Muscle of leg (tissue), 11 donors: ENCODE data around the gene C20orf144. TPM values are rescaled to one million over a fixed set of nuclear protein-coding genes. Genes with fewer than 3 reads are reported as not detected.
"Not testable (repeated sequence)": the region's sequence is repeated elsewhere in the genome, so short reads cannot be mapped to it uniquely, and the experiment has no call there.

ENCODE experiments used
- DNase-seq: peaks from one replicate; pipeline ENCODE4 v3.0.0; 2013
- H3K27ac ChIP-seq: one replicate; pipeline ENCODE4 v1.5.1; 2013; ENCODE audit warnings: mild to moderate bottlenecking, low read length, control low read depth
- H3K27me3 ChIP-seq: one replicate; pipeline ENCODE4 v1.6.1; 2013; ENCODE audit warnings: low read length; ENCODE audit not compliant: control insufficient read depth, insufficient read depth
- H3K36me3 ChIP-seq: one replicate; pipeline ENCODE4 v1.6.1; 2013; ENCODE audit warnings: low read length; ENCODE audit not compliant: control insufficient read depth, insufficient read depth
- H3K4me1 ChIP-seq: one replicate; pipeline ENCODE4 v1.6.1; 2013; ENCODE audit warnings: low read length; ENCODE audit not compliant: control insufficient read depth, insufficient read depth
- H3K4me3 ChIP-seq: one replicate; pipeline ENCODE4 v1.5.1; 2013; ENCODE audit warnings: low read length, control low read depth
- H3K9me3 ChIP-seq: replicated peaks from 2 replicates; pipeline ENCODE4 v1.6.1; 2013; ENCODE audit warnings: low read depth, low read length; ENCODE audit not compliant: control insufficient read depth
- WGBS: methylation state at CpG from one replicate; pipeline ENCODE4 v1.1.5; 2013; ENCODE audit warnings: missing lambda C conversion rate; ENCODE audit not compliant: insufficient coverage; 5-methylcytosine and 5-hydroxymethylcytosine counted together
- polyA plus RNA-seq, 8 donors: library from polyadenylated mRNA; unstranded; fragments of 120-200 nt; gene quantifications; one replicate each; pipeline versions ENCODE4 v1.2.1 to v1.2.3, GENCODE V29; 2013; ENCODE audit warnings: inconsistent platforms in 1 of 8, low replicate concordance in 1 of 8; ENCODE audit not compliant: insufficient read length in 8 of 8, insufficient read depth in 1 of 8
- total RNA-seq: library from RNA; stranded (reverse); fragments of 120-200 nt; gene quantifications from one replicate; pipeline ENCODE4 v1.2.4, GENCODE V29; 2013

The C20orf144 gene
- total and polyA plus RNA-seq, 9 donors = 0.04 to 0.32 (median 0.17) TPM

DNA sequence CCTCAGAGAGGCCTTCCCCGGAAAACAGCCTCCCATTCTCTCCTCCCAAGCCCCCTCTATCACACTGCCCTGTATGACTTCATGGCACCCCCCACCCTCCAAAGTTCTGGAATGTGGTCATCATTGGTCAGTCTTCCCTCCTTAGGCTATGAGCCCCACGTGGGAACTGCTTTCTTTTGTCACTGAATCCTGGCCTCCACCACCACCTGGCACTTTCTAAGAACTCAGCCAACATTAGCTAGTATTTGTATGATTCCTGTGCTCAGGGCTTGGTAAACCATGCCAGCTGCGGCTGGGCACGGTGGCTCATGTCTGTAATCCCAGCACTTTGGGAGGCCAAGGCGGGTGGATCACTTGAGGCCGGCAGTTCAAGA lies 32.5 kb downstream of the C20orf144 start:
- Histone ChIP-seq H3K36me3 (no peaks in the 10 kb centered on the region), H3K27me3 (no peaks in the 10 kb centered on the region), H3K27ac (peak overlapping the region; percentile 81), H3K4me1 (peaks cover 28% of the 10 kb centered on the region), H3K4me3 (no peak overlapping the region), H3K9me3 (no peaks in the 10 kb centered on the region)
- peak; percentile 56 for DNase-seq
- WGBS = 61% methylated on average over 6 of the region's 6 CpGs

DNA sequence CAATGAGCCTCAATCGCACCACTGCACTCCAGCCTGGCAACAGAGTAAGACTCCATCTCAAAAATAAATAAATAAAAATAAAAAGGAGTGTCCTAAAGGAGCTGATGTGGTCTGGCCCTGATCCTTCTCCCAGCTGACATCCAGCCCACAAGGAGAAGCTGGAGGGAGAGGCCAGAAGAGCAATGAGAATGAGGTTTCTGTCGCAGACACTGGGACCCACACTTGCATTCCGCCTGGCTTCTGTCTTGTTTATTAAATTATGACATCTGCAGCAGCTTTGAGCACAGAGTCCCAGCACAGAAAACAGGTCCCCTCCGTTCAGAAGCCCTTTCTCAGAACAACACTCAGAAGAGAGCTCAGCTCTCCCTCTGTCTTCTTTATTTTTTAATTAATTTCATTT lies 34.3 kb downstream of the C20orf144 start:
- no peaks in the 10 kb centered on the region for H3K9me3 ChIP-seq
- WGBS = no CpG with 5 or more reads among the region's 4 CpGs
- no peak for DNase-seq
- H3K4me3 ChIP-seq = no peak overlapping the region
- no peaks in the 10 kb centered on the region for H3K27me3 ChIP-seq
- H3K4me1 ChIP-seq = peaks cover 28% of the 10 kb centered on the region
- H3K27ac ChIP-seq = no peak overlapping the region
- H3K36me3 ChIP-seq = no peaks in the 10 kb centered on the region

DNA sequence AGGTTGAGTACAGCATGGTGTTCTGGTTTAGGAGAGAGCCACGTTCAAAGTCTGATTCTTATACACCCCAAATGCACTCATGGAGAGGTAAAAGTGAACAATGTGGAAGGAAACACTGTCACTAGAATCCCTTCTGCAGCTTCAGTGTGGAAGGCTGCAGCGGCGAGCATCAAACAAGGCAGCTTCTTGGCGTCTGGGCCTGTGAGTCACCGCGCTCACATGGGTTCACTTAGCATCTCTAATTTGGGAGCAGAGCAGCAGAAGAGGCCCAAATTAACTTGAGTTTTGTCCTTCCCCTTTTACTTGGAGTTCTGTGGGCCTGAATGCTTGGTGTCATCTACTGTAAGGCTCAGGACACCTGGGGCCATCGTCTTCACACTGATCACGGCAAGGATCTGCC lies 35.0 kb downstream of the C20orf144 start:
- 28% methylated on average over 5 of the region's 8 CpGs for WGBS
- Histone ChIP-seq H3K4me3 (no peak overlapping the region), H3K9me3 (no peaks in the 10 kb centered on the region), H3K36me3 (no peaks in the 10 kb centered on the region), H3K27ac (peak overlapping the region; percentile 20), H3K4me1 (peaks cover 28% of the 10 kb centered on the region), H3K27me3 (no peaks in the 10 kb centered on the region)
- DNase-seq = peak; percentile 90

DNA sequence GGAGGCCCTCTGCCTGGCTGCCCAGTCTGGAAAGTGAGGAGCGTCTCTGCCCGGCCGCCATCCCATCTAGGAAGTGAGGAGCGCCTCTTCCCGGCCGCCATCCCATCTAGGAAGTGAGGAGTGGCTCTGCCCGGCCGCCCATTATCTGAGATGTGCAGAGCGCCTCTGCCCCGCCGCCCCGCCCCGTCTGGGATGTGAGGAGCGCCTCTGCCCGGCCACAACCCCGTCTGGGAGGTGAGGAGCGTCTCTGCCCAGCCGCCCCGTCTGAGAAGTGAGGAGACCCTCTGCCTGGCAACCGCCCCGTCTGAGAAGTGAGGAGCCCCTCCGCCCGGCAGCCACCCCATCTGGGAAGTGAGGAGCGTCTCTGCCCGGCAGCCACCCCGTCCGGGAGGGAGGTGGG lies 36.8 kb downstream of the C20orf144 start:
- no CpG with 5 or more reads among the region's 27 CpGs for WGBS
- H3K27ac ChIP-seq, DNase-seq, H3K36me3 ChIP-seq, H3K4me3 ChIP-seq, H3K27me3 ChIP-seq, H3K9me3 ChIP-seq: not testable (repeated sequence)
- peaks cover 29% of the 10 kb centered on the region for H3K4me1 ChIP-seq

DNA sequence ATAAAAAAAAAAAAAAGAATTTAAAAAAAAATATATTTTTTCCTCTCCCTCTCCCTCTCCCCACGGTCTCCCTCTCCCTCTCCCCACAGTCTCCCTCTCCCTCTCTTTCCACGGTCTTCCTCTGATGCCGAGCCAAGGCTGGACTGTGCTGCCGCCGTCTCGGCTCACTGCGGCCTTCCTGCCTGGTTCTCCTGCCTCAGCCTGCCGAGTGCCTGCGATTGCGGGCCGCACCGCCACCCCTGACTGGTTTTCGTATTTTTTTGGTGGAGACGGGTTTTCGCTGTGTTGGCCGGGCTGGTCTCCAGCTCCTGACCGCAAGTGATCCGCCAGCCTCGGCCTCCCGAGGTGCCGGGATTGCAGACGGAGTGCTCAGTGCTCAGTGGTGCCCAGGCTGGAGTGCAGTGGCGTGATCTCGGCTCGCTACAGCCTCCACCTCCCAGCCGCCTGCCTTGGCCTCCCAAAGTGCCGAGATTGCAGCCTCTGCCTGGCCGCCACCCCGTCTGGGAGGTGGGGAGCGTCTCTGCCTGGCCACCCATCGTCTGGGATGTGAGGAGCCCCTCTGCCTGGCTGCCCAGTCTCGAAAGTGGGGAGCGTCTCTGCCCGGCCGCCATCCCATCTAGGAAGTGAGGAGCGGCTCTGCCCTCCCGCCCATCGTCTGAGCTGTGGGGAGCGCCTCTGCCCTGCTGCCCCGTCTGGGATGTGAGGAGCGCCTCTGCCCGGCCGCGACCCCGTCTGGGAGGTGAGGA lies 38.7 kb downstream of the C20orf144 start:
- peaks cover 14% of the 10 kb centered on the region for H3K4me1 ChIP-seq
- not testable (repeated sequence) for H3K36me3 ChIP-seq, DNase-seq, H3K4me3 ChIP-seq, H3K27ac ChIP-seq, H3K9me3 ChIP-seq, H3K27me3 ChIP-seq
- 94% methylated on average over 30 of the region's 45 CpGs for WGBS

DNA sequence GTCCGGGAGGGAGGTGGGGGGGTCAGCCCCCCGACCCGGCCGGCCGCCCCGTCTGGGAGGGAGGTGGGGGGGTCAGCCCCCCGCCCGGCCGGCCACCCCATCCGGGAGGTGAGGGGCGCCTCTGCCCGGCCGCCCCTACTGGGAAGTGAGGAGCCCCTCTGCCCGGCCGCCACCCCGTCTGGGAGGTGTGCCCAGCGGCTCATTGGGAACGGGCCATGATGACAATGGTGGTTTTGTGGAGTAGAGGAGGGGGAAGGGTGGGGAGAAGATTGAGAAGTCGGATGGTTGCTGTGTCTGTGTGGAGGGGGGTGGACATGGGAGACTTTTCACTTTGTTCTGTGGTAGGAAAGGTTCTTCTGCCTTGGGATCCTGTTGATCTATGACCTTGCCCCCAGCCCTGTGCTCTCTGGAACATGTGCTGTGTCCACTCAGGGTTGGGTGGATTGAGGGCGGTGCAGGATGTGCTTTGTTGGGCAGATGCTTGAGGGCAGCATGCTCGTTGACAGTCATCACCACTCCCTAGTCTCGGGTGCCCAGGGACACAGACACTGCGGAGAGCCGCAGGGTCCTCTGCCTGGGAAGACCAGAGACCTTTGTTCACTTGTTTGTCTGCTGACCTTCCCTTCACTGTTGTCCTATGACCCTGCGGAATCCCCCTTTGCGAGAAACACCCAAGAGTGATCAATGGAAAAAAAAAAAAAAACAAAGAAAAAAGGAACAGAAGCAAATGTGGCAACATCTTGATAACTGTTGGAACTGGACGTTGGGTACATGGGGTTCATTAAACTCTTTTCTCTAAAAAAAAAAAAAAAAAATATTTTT lies 39.7 kb downstream of the C20orf144 start:
- no peaks in the 10 kb centered on the region for H3K27me3 ChIP-seq
- H3K4me3 ChIP-seq = no peak overlapping the region
- peaks cover 13% of the 10 kb centered on the region for H3K4me1 ChIP-seq
- no peak overlapping the region for H3K27ac ChIP-seq
- WGBS = 94% methylated on average over 19 of the region's 27 CpGs
- no peak for DNase-seq
- H3K9me3 ChIP-seq = no peaks in the 10 kb centered on the region
- peaks cover under 1% of the 10 kb centered on the region for H3K36me3 ChIP-seq

DNA sequence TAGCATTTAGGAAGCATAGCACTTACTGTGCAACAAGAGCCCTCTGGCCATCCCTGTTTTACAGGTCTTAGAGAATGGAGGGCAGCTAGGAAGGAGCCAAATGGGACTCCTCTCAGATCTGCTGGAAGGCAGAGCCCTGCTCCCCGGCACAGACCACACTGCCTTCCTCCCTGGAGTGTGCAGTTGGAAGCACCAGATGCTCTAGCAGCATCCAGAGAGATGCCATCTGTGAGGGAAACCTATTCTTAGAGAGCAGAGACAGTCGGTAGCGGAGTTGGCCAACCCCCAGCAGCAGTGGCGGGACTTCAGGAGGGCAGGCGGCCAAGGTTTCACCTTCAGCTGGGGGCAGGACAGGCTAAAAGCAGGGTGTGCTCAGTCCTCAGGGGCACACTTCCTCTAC lies 40.7 kb downstream of the C20orf144 start:
- Histone ChIP-seq H3K4me1 (peaks cover 8% of the 10 kb centered on the region), H3K9me3 (no peaks in the 10 kb centered on the region), H3K27me3 (no peaks in the 10 kb centered on the region), H3K4me3 (no peak overlapping the region), H3K27ac (no peak overlapping the region), H3K36me3 (peaks cover 10% of the 10 kb centered on the region)
- WGBS = 26% methylated on average over 5 of the region's 5 CpGs
- peak; percentile 55 for DNase-seq

DNA sequence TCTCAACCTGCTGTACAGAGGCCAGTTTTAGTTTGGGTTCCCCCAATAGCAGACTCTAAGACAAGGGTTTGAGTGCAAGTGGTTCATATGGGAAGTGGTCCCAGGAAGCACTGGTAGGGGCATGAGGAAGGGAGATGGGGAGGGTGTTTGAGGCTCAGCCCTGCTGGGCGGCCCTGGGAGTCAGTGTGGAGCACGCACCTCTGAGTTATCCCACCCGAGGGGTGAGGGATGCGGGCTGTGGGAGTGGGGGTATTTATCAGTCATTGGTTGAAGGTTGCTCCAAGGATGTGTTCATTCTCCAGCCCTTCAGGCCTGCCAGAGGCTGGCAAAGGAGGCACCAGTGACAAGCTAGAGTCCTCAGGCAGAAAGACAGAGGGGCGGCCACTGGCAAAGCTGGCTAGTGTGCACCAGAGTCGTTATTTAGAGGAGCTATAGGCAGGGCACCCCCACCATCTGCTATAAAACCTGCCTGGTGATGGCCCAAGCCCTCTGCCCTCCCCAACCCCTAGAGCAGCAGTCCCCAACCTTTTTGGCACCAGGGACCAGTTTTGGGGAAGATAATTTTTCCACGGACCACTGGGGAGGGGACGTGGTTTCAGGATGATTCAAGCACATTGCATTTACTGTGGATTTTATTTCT lies 41.5 kb downstream of the C20orf144 start:
- Histone ChIP-seq H3K4me1 (peaks cover 8% of the 10 kb centered on the region), H3K27ac (no peak overlapping the region), H3K9me3 (no peaks in the 10 kb centered on the region), H3K36me3 (peaks cover 10% of the 10 kb centered on the region), H3K27me3 (no peaks in the 10 kb centered on the region), H3K4me3 (no peak overlapping the region)
- no peak for DNase-seq
- WGBS = 100% methylated on average over 4 of the region's 8 CpGs

DNA sequence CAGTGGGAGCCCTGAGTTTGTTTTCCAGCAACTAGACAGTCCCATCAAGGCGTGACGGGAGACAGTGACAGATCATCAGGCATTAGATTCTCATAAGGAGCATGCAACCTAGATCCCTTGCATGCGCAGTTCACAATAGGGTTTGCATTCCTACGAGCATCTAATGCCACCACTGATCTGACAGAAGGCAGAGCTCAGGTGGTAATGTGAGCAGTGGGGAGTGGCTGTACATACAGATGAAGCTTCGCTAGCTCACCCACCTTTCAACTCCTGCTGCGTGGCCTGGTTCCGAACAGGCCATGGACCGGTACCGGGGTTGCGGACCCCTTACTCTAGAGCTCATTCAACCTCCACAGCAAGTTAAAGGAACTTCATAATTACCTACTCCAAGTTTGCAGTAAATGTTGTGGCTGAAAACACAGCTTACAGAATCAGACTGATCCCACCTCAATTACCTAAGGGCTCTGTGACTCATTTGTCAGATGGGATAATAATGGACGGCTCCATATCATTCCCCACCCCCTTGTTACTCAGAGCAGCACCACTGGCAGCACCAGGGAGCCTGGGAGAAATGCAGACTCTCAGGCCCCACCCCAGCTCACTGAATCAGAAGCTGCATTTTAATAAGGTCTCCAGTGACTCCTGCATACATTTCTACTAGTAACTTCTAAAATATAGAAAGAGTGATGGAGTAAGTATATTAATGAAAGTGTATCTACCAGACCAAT lies 42.2 kb downstream of the C20orf144 start:
- Histone ChIP-seq H3K9me3 (no peaks in the 10 kb centered on the region), H3K27me3 (no peaks in the 10 kb centered on the region), H3K4me3 (no peak overlapping the region), H3K4me1 (peaks cover 8% of the 10 kb centered on the region), H3K36me3 (peaks cover 10% of the 10 kb centered on the region), H3K27ac (no peak overlapping the region)
- DNase-seq = no peak
- 100% methylated on average over 3 of the region's 11 CpGs for WGBS

DNA sequence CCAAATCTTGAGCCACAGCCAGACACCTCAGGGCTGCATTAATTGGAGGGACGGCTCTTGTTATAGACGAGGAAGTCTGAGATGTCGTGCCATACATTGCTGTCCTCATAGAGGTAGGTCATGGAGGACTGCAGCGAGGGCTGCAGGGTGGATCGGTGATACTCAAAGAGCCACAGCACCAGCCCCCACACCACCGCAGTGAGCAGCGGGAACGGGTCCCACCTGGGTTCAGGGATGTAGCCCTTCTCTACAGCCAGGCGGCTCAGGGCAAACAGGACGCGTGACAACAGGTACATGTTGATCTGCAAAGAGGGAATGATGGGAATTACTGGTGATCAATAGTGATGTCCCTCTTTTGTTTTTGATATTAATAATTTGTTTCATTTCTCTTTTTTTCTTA lies 45.5 kb downstream of the C20orf144 start:
- Histone ChIP-seq H3K4me3 (no peak overlapping the region), H3K9me3 (no peaks in the 10 kb centered on the region), H3K36me3 (peaks cover 32% of the 10 kb centered on the region), H3K4me1 (peaks cover 8% of the 10 kb centered on the region), H3K27me3 (no peaks in the 10 kb centered on the region), H3K27ac (no peak overlapping the region)
- WGBS = 89% methylated on average over 3 of the region's 11 CpGs
- no peak for DNase-seq
